Esophagus muscularis mucosa (tissue), 4 donors: Measurements from ENCODE around the gene PCSK7.

Experiments
- EP300 ChIP-seq: sonication (generic); formaldehyde crosslinking; IDR thresholded peaks from one replicate; pipeline ENCODE4 v1.6.1; 2017; ENCODE audit warnings: antibody characterized with exemption
- POLR2A ChIP-seq: fragments of 450-650 bp; IDR thresholded peaks from one replicate; pipeline ENCODE4 v1.6.1; 2017; ENCODE audit warnings: antibody characterized with exemption, moderate library complexity, mild to moderate bottlenecking, low read depth
- POLR2AphosphoS5 ChIP-seq, 2 donors: sonication (generic); formaldehyde crosslinking; IDR thresholded peaks; one replicate each; pipeline ENCODE4 v1.6.1; 2017; ENCODE audit warnings: antibody characterized with exemption in 2 of 2
- TF ChIP-seq, protein P1 (sequence below), 3 experiments: fragments of 200-600 bp in 2 of 3; fragments of 450-650 bp in 1 of 3; sonication (generic) in 2 of 3; IDR thresholded peaks; one replicate each; pipeline ENCODE4 v1.5.1; 2017 to 2019; ENCODE audit warnings: antibody characterized with exemption in 3 of 3, mild to moderate bottlenecking in 2 of 3, moderate library complexity in 1 of 3

- TF ChIP-seq EP300: no peak
- TF ChIP-seq, protein P1, sequence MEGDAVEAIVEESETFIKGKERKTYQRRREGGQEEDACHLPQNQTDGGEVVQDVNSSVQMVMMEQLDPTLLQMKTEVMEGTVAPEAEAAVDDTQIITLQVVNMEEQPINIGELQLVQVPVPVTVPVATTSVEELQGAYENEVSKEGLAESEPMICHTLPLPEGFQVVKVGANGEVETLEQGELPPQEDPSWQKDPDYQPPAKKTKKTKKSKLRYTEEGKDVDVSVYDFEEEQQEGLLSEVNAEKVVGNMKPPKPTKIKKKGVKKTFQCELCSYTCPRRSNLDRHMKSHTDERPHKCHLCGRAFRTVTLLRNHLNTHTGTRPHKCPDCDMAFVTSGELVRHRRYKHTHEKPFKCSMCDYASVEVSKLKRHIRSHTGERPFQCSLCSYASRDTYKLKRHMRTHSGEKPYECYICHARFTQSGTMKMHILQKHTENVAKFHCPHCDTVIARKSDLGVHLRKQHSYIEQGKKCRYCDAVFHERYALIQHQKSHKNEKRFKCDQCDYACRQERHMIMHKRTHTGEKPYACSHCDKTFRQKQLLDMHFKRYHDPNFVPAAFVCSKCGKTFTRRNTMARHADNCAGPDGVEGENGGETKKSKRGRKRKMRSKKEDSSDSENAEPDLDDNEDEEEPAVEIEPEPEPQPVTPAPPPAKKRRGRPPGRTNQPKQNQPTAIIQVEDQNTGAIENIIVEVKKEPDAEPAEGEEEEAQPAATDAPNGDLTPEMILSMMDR (IDR thresholded peaks at IDR 0.05): no peak
- no peak for TF ChIP-seq POLR2A
- no peak for TF ChIP-seq POLR2AphosphoS5 (IDR thresholded peaks at IDR 0.05)
Measured at GRCh38 chr11:117228091-117228490, 3.8 kb downstream of the PCSK7 start.
